ENCODE measurements around the gene SIK2.

Gene SIK2

DNA sequence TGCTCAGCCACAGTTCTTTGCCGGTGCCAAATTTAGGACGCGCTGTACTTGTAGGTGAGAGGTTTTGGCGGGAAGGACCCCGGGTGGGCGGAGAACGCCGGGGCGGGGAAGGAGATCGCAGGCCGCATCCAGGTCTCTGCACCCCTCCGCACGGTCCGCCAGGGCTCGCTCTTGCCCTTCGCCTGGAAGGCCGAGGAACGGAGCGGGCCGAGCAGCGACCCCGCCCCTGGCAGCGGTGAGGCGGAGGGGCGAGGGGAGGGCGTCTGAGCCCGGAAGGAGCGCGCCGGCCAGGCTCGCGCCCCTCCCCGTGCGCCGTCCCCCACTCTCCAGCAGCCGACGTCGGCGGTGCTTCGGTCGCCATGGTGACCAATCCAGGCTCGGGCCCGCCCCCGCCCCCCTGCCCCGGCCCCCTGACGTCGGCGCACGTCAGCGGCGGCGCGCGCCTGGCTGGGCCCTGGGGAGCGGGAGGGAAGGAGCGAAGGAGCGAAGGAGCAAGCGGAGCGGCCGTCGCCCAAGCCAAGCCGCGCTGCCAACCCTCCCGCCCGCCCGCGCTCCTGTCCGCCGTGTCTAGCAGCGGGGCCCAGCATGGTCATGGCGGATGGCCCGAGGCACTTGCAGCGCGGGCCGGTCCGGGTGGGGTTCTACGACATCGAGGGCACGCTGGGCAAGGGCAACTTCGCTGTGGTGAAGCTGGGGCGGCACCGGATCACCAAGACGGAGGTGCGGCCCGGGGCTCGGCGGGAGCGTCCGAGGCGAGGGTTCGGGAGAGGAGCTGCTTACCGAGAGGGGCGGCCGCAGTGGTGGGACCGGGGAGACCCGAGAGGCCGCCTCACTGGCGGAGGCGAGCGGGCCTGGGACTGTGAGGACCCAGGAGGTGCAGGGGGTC is at the start of gene SIK2:
Gene SIK2 (plus strand): TSS at position 471 of the 886 bp plus-strand sequence. CDS start 115 bp downstream, at position 586.
- peak; percentile 87 to 89 for DNase-seq (ENCODE audit: low read depth in 2 of 2)

- DNase-seq (ENCODE audit: low read depth in 2 of 2) = no peak
Measured at GRCh38 chr11:111554532-111554931, 47.7 kb upstream of the SIK2 start.

DNA sequence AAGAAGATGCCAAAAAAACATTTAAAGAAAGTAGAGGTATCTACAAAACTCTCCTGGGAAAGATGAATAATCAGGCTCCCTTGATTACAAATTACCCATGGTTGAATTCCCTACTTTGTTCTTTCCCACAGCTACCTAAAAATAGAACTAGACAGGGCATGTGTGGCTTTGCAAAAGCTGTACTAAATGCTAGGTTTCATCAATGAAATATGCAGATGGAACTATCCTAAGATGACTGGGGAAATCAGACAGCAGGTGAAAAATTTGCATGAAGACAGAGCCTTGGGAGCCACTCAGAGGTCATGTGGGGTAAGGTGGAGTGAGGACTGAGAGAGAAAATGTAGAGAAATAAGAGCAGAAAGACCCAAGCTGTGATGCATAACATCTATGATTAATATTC is 47.0 kb upstream of the SIK2 start:
- DNase-seq (ENCODE audit: low read depth in 2 of 2) = no peak

- DNase-seq (ENCODE audit: low read depth in 2 of 2) = no peak
Measured at GRCh38 chr11:111557425-111558111, 44.7 kb upstream of the SIK2 start.

GRCh38 chr11:111559800-111560464 is 42.3 kb upstream of the SIK2 start:
- DNase-seq (ENCODE audit: low read depth in 2 of 2) = no peak

- DNase-seq (ENCODE audit: low read depth in 2 of 2) = no peak
Measured at GRCh38 chr11:111560800-111561199, 41.4 kb upstream of the SIK2 start.

DNA sequence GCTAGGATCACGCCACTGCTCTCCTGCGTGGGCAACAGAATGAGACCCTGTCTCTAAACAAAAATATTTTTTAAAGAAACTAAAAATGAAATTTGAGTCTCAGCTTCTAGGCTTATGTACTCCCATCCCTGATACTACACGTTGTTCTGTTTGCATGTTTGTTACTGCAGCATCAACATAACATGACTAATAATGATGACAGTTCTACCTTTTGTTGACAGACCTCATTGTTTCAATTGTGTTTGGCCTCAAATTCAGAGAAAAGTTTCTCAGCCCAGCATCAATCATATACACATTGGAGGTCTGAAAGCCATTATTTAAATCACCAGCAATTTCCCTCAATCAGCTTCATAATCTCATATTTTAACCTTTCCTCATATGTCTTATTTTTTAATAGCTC is 40.9 kb upstream of the SIK2 start:
- DNase-seq (ENCODE audit: low read depth in 2 of 2) = no peak

DNA sequence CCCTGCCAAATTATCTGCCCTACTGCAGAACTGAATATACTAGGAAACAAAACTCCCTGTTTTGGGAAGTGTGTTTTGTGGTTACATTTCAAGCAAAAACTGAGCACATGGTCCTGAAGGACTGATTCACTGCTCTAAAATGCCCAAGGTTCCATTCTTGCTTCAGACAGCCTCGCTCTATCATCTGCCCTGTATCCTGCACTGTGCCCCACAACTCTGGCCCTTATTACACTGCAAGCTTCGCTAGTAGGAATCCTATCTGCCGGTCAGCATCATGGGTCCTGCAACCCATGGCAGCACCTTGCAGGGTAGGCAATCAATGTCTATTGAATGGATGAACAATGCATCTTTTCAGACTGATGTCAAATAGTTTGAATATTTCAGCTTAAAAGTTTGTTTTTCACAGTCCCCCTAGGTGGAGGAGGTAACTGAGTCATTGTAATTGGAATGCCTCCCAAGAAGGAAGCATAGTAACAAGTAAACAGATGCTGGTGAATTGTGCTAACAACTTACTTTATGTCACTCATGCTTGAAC is 40.4 kb upstream of the SIK2 start:
- no peak for DNase-seq (ENCODE audit: low read depth in 2 of 2)

DNA sequence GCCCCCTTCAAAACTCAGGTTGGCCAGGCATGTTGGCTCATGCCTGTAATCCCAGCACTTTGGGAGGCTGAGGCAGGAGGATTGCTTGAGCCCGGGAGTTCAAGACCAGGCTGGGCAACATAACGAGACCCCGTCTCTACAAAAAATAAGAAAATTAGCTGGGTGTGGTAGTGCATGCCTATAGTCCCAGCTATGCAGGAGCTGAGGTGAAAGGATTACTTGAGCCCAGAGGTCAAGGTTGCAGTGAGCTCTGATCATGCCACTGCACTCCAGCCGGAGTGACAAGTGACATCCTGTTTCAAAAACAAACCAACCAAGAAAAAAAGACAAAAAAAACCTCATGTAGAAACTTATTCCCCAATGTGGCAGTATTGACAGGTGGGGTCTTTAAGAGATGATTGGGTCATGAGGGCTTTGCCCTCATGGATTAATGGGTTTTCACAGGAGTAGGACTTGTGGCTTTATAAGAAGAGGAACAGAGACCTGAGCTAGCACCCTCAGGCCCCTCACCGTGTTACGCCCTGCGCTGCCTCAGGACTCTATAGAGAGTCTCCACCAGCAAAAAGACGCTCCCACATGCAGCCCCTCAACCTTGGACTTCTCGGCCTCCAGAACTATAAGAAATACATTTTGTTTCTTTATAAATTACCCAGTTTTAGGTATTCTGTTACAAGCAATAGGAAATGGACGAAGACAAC is 39.4 kb upstream of the SIK2 start:
- DNase-seq (ENCODE audit: low read depth in 2 of 2) = no peak

DNA sequence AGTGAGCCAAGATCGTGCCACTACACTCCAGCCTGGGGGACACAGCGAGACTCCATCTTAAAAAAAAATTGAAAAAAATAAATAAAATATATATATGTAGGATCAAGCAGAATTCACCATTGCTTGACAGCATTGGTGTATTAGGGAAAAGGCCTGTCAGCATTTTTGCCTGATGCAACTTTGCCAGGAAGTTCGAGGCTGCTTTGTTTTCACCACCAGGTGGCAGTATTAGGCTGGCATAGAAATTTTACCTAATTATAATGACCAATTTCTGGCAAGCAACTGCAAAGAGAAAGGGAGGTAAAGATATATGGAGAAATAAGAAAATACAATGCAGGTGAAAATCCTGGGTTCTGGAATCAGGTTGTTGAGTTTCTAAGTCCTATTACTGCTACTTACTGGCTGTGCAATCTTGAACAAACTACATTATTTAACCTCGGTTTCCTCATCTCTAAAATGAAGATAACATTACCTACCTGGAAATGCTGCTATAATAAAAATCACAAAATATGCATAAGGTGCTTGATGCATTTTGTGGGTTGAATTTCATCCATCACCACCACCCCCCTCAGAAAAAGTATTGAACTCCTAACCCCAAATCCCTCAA is 37.0 kb upstream of the SIK2 start:
- peak; percentile 22 to 45 for DNase-seq (ENCODE audit: low read depth in 2 of 2)

- no peak for DNase-seq (ENCODE audit: low read depth in 2 of 2)
Measured at GRCh38 chr11:111566324-111566723, 35.9 kb upstream of the SIK2 start.

GRCh38 chr11:111569476-111569875 is 32.8 kb upstream of the SIK2 start:
- DNase-seq (ENCODE audit: low read depth in 2 of 2) = no peak

GRCh38 chr11:111570796-111571195 is 31.5 kb upstream of the SIK2 start:
- DNase-seq (ENCODE audit: low read depth in 2 of 2) = no peak

DNA sequence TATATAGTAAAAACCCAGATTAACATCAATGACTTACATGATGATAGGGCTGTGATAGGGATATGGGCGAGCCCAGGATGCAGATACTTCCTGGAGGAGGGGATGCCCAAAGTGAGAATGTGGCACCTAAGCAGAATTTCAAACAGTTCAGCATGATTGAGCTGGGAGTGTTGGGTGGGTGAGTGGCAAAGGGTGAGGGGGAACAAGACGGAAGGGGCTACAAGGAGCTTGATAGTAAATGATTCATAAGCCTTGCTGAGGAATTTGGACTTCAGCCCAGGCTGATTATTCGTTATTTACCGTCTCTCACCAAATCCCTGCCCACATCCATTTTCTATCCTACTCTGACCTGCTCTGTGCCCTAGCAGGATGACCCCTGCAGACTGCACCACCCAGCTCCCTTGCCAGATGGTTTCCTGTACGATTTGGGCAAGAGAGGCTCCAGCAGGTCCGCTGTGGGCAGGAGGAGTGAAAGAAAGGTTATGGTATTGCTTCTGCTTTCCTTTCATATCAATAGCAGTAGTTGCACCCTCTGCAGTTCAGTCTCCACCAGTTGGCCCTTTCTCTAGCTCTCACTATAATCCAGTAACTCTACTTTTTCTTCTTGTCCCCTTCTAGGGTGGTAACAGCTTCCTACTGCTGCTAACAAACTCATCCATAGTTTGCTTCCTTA is 30.3 kb upstream of the SIK2 start:
- no peak for DNase-seq (ENCODE audit: low read depth in 2 of 2)

- DNase-seq (ENCODE audit: low read depth in 2 of 2) = no peak
Measured at GRCh38 chr11:111572581-111572980, 29.7 kb upstream of the SIK2 start.

GRCh38 chr11:111573821-111574249 is 28.4 kb upstream of the SIK2 start:
- DNase-seq (ENCODE audit: low read depth in 2 of 2) = no peak

DNA sequence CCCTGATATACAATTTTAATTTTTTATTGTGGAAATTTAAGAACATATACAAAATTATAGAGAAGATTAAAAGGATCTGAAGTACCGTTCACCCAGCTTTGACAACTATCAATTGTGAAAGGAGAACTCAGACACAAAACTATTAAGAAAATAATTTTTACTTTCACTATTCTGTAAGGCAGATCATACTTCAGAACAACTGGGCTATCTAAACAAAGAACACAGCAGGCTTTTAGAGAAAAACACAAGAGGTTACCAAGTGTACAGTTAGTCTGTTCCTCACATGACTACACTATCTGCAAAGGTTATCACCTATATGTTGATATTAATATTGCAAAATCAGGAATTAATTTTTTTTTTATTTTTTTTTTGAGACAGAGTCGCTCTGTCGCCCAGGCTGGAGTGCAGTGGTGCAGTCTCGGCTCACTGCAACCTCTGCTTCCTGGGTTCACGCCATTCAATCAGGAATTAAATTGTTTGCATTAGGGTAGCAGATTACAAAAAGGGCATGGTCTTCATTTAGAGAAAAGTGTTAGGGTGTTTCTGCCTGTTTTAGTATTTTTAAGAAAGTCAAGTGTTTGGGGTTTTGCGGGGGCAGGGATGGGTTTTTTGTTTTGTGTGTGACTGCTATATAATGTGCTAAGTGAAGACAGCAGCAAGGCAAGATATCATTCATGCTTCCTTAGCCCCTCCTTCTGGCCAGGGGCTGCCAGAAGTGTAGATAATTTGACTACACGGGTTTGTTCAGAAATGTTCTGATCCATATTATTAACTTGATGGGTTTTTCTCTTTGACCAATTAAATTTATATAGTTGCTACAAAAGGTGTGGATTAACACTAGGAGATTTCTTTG is 27.6 kb upstream of the SIK2 start:
- DNase-seq (ENCODE audit: low read depth in 2 of 2) = no peak

- no peak for DNase-seq (ENCODE audit: low read depth in 2 of 2)
Measured at GRCh38 chr11:111575740-111576139, 26.5 kb upstream of the SIK2 start.

- DNase-seq (ENCODE audit: low read depth in 2 of 2) = no peak
Measured at GRCh38 chr11:111577821-111578220, 24.4 kb upstream of the SIK2 start.

GRCh38 chr11:111581341-111581740 is 20.9 kb upstream of the SIK2 start:
- DNase-seq (ENCODE audit: low read depth in 2 of 2) = no peak

Data from stimulated activated CD4-positive, alpha-beta T cell treated with anti-CD3 and anti-CD28 coated beads, Interleukin-15, amount 100 ng/mL, for 48 hours (primary cell).